Measurements from ENCODE around the gene SFXN5. TPM values are rescaled to one million over a fixed set of nuclear protein-coding genes. Genes with fewer than 3 reads are reported as not detected.

SFXN5 gene
- total RNA-seq, 1 donor from 2014 or later, result 9.8 TPM

- no peaks in the 10 kb centered on the region for H3K27me3 ChIP-seq
- H3K36me3 ChIP-seq, result no peaks in the 10 kb centered on the region
- H3K4me1 ChIP-seq, result no peaks in the 10 kb centered on the region
- intact Hi-C loops (cut with DNase I), result no loop called here
- TF ChIP-seq POLR2AphosphoS5 (IDR thresholded peaks at IDR 0.05; ENCODE audit: insufficient read depth in 1 of 2, low read depth in 1 of 2), result no peak
- no peak for TF ChIP-seq CTCF (IDR thresholded peaks at IDR 0.05)
- TF ChIP-seq POLR2A (IDR thresholded peaks at IDR 0.05), result no peak
- DNase-seq (ENCODE audit: extremely low spot score in 2 of 2), result no peak
- no peak overlapping the region for H3K27ac ChIP-seq
- H3K9me3 ChIP-seq, result no peaks in the 10 kb centered on the region
- H3K4me3 ChIP-seq, result no peak overlapping the region
Observed at GRCh38 chr2:72961036-72961720, 110.3 kb downstream of the SFXN5 start.

- H3K27ac ChIP-seq, result no peak overlapping the region
- intact Hi-C loops (cut with DNase I), result no loop called here
- TF ChIP-seq POLR2AphosphoS5 (IDR thresholded peaks at IDR 0.05; ENCODE audit: insufficient read depth in 1 of 2, low read depth in 1 of 2) (no peak), CTCF (IDR thresholded peaks at IDR 0.05) (no peak), POLR2A (IDR thresholded peaks at IDR 0.05) (no peak)
- no peaks in the 10 kb centered on the region for H3K9me3 ChIP-seq
- no peak overlapping the region for H3K4me3 ChIP-seq
- no peaks in the 10 kb centered on the region for H3K36me3 ChIP-seq
- H3K27me3 ChIP-seq, result no peaks in the 10 kb centered on the region
- no peaks in the 10 kb centered on the region for H3K4me1 ChIP-seq
- no peak for DNase-seq (ENCODE audit: extremely low spot score in 2 of 2)
Observed at GRCh38 chr2:72959995-72960981, 111.2 kb downstream of the SFXN5 start.

GRCh38 chr2:72959554-72959953 is 112.0 kb downstream of the SFXN5 start:
- no peak for DNase-seq (ENCODE audit: extremely low spot score in 2 of 2)
- Histone ChIP-seq H3K9me3 (no peaks in the 10 kb centered on the region), H3K4me1 (no peaks in the 10 kb centered on the region), H3K27ac (no peak overlapping the region), H3K27me3 (no peaks in the 10 kb centered on the region), H3K4me3 (no peak overlapping the region), H3K36me3 (no peaks in the 10 kb centered on the region)
- TF ChIP-seq POLR2A (IDR thresholded peaks at IDR 0.05) (no peak), POLR2AphosphoS5 (IDR thresholded peaks at IDR 0.05; ENCODE audit: insufficient read depth in 1 of 2, low read depth in 1 of 2) (no peak), CTCF (IDR thresholded peaks at IDR 0.05) (no peak)
- intact Hi-C loops (cut with DNase I), result no loop called here

GRCh38 chr2:72958542-72959385 is 112.7 kb downstream of the SFXN5 start:
- intact Hi-C loops (cut with DNase I), result no loop called here
- Histone ChIP-seq H3K4me3 (no peak overlapping the region), H3K4me1 (no peaks in the 10 kb centered on the region), H3K27me3 (no peaks in the 10 kb centered on the region), H3K27ac (no peak overlapping the region), H3K9me3 (no peaks in the 10 kb centered on the region), H3K36me3 (no peaks in the 10 kb centered on the region)
- DNase-seq (ENCODE audit: extremely low spot score in 2 of 2), result no peak
- TF ChIP-seq CTCF (IDR thresholded peaks at IDR 0.05) (no peak), POLR2A (IDR thresholded peaks at IDR 0.05) (no peak), POLR2AphosphoS5 (IDR thresholded peaks at IDR 0.05; ENCODE audit: insufficient read depth in 1 of 2, low read depth in 1 of 2) (no peak)

Data from vagina (tissue), 2 donors.